GM13976 (cell line): ENCODE data around the gene CT47C1.

ENCODE experiments used
- DNase-seq: peaks from one replicate; pipeline ENCODE4 v3.0.0; 2012; ENCODE audit warnings: low spot score
- in situ Hi-C: fragments of 300-500 bp; cut with MboI; formaldehyde crosslinking; loops from one replicate; pipeline ENCODE4 v1.12.0; 2022; ENCODE audit warnings: low sequenced_read_pairs, mixed read lengths, inconsistent platforms; ENCODE audit not compliant: unreplicated experiment
- TF ChIP-seq, protein P1 (sequence below): IDR thresholded peaks from 2 replicates; pipeline ENCODE4 v1.5.1; 2012; ENCODE audit warnings: borderline replicate concordance, mild to moderate bottlenecking; ENCODE audit not compliant: insufficient read depth; ENCODE audit errors: extremely low read depth, missing control alignments, control extremely low read depth

The CT47C1 gene

DNA sequence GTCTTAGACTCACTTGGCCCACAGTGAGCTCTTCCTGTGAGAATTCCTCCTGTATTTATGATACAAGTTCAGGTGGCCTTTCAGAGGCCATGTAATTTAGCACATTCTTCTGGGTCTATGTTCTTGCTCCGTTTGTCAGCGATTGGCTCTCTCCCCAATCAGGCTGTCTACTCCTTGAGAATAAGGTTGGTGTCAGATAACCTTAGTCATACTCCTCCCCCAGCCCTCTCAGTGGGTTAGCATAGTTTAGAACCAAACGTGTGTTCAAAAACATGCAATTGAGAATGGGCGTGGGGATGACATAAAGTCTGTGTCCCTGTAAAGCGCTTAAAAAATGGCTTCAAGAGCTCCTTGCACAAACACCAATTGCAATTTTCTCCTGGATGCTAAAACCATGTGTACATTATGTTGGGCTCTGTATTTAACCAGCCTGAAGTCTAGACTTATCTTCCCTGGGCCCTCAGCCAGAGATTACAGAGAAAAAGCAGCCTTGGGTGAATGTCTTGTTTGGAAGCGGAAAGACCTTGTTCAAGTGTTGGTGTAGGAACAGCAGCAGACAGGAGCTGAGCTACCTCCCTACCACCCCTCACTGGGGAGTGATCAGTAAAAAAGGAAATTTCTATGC is 9.9 kb upstream of the CT47C1 start:
- TF ChIP-seq, protein P1, sequence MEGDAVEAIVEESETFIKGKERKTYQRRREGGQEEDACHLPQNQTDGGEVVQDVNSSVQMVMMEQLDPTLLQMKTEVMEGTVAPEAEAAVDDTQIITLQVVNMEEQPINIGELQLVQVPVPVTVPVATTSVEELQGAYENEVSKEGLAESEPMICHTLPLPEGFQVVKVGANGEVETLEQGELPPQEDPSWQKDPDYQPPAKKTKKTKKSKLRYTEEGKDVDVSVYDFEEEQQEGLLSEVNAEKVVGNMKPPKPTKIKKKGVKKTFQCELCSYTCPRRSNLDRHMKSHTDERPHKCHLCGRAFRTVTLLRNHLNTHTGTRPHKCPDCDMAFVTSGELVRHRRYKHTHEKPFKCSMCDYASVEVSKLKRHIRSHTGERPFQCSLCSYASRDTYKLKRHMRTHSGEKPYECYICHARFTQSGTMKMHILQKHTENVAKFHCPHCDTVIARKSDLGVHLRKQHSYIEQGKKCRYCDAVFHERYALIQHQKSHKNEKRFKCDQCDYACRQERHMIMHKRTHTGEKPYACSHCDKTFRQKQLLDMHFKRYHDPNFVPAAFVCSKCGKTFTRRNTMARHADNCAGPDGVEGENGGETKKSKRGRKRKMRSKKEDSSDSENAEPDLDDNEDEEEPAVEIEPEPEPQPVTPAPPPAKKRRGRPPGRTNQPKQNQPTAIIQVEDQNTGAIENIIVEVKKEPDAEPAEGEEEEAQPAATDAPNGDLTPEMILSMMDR = no peak
- in situ Hi-C loops = no loop called here
- no peak for DNase-seq

DNA sequence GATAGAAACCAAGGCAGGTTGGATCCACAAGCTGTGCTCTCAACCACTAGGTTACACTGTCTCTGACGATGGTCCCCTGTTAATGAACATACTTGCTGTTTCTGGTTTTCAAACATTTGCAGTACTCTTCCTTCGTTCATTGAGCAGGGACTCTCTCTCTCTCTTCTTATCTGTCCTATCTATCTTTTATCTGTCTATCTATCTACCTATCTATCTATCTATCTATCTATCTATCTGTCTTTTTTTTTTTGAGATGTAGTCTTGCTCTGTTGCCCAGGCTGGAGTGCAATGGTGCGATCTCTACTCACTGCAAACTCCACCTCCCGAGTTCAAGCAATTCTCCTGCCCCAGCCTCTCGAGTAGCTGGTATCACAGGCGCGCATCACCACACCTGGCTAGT is 9.4 kb upstream of the CT47C1 start:
- in situ Hi-C loops = no loop called here
- DNase-seq = no peak
- TF ChIP-seq, protein P1 = no peak

DNA sequence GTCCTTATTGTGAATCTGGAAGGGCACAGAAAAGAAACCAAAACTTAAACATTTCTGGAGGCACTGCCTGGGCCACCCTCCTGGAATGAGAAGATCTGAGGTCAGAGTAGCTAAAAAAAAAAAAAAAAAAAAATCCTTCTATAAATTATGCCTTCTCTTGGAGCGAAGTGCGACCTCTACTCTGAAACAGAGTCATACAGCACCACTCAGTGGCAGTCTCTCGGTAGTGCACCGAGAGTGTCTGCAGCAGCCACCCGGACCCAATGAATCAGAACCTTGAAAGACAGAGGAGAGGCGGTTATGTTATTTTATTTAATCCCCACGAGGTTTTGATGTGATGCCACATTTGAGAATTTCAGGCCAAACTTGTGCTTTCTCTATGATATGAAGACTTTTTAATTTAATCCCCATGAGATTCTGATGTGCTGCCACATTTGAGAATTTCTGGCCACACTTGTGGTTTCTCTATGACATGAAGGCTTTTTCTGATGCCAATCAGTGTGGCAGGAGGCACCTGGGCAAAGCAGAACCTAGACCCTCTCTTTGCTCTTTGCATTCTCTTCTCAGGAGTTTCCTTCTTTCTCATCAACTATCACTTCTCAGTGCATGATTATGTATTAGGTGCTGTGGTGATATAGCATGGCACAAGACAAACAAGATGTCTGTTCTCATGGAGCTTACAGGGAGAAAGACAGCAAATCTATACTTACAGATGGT is 5.6 kb upstream of the CT47C1 start:
- TF ChIP-seq, protein P1 = no peak
- DNase-seq = peak; percentile 25
- in situ Hi-C loops = no loop called here

DNA sequence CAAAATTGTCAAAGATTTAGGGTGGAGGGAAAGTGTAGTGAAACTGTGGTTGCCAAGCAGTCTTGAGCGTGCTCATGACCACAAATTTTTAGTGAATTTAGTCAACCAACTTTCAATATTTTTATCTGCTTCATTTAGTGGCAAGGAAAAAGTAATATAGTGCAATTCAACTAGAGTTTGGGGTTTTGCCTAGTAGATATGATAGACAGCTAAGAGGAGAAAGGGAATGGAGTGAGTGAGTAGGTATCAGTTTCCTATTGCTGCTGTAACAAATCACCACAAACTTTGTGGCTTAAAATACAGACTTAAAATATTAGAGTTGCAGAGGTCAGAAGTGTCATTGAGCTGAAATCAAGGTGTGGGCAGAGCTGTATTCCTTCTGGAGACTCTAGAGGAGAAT is 3.7 kb upstream of the CT47C1 start:
- DNase-seq = no peak
- in situ Hi-C loops = no loop called here
- TF ChIP-seq, protein P1 = no peak

DNA sequence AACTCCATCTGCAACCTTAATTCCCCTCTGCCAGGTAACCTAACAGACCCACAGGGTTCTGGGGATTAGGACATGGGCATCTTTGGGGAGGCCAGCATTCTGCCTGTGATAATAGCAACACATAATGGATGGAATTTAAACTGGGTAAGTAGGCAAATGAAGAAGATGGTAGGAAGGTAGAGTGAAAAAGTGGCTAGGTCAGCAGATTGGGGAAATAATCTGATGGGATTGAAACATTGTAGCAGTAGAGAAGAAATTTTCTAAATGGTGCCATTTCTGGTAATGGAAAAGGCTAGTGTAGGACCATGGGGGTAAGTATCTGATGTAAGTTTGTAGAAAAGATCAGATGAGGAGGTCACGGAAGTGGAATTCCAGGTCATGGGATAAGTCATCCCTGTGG is 3.0 kb upstream of the CT47C1 start:
- TF ChIP-seq, protein P1 = no peak
- DNase-seq = no peak
- in situ Hi-C loops = no loop called here

DNA sequence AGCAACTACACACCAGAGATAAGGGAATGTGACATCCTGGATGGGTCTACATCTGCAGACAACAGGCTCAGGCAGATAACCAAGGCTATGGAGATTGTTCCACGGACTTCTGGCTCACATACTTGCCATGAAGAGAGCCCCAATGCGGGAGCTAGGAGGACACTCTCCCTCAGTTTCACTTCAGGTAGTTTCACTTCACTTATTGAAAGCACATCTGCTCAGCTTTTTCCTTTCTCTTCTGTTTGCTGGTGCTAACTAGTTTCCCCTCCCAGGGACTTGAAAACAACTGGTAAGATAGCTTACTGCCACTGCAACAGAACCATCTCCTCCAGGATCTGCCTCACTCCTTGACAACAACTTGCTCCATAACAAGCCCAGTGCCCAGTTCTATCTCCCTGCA is 1.4 kb upstream of the CT47C1 start:
- peak; percentile 28 for DNase-seq
- TF ChIP-seq, protein P1 = no peak
- in situ Hi-C loops = no loop called here
